HepG2 (cell line): Measurements from ENCODE around the gene GLIS1. TPM values are rescaled to one million over a fixed set of nuclear protein-coding genes. Genes with fewer than 3 reads are reported as not detected.

Source experiments
- EEA1 ChIP-seq: sonication (generic); formaldehyde crosslinking; IDR thresholded peaks from 2 replicates; pipeline ENCODE4 v1.5.1; 2020; ENCODE audit warnings: mild to moderate bottlenecking, missing genetic modification reagents, borderline replicate concordance
- MNT ChIP-seq: fragments of 450-650 bp; IDR thresholded peaks from 2 replicates; pipeline ENCODE4 v1.6.1; 2016
- RBM39 ChIP-seq: fragments of 200-400 bp; formaldehyde crosslinking; IDR thresholded peaks from one replicate; pipeline ENCODE4 v1.6.1; 2018; ENCODE audit warnings: antibody characterized with exemption, mild to moderate bottlenecking, low read depth, low read length; ENCODE audit not compliant: poor library complexity, severe bottlenecking
- SNAPC4 ChIP-seq: sonication (generic); formaldehyde crosslinking; IDR thresholded peaks from 2 replicates; pipeline ENCODE4 v1.4.0; 2020; ENCODE audit warnings: mild to moderate bottlenecking, missing genetic modification reagents
- ZBTB2 ChIP-seq: sonication (generic); formaldehyde crosslinking; IDR thresholded peaks from 2 replicates; pipeline ENCODE4 v1.8.0; 2022; ENCODE audit warnings: low read depth, missing genetic modification reagents
- ZNF580 ChIP-seq: IDR thresholded peaks from 2 replicates; pipeline ENCODE4 v1.6.1; 2016; ENCODE audit warnings: low read depth, borderline replicate concordance
- polyA plus RNA-seq, 8 experiments: library from polyadenylated mRNA; depleted of rRNA in 3 of 8; stranded (reverse) in 7 of 8; unstranded in 1 of 8; fragments of >200 nt; fragmentation: Illumina TruSeq in 4 of 8; extraction: Trizol in 4 of 8; gene quantifications; 2 replicates each; pipeline versions ENCODE4 v1.2.1 to v1.2.3, GENCODE V29; 2011 to 2016; ENCODE audit warnings: low read depth in 4 of 8, missing spikeins in 1 of 8, mixed read lengths in 1 of 8; ENCODE audit not compliant: insufficient read depth in 1 of 8
- total RNA-seq, 5 experiments: library from RNA; depleted of rRNA; stranded (reverse); fragments of >200 nt; fragmentation: Illumina TruSeq; extraction: Trizol; gene quantifications; 2 replicates each; pipeline ENCODE4 v1.2.3, GENCODE V29; 2016; ENCODE audit warnings: low read depth in 1 of 5

Gene GLIS1
- total and polyA plus RNA-seq, 2 of the 13 experiments (the other 11 are each of a cell fraction or from before 2014, with no cell fraction given): 0.03 TPM; not detected in 1

GRCh38 chr1:53686091-53686964, 52.6 kb downstream of the GLIS1 start (continued):
- TF ChIP-seq SNAPC4 (CRISPR knock-in tag) (no peak), EEA1 (no peak), MNT (no peak), RBM39 (no peak), ZNF580 (CRISPR knock-in tag) (no peak), ZBTB2 (CRISPR knock-in tag) (no peak)
